Liver (tissue), 3 donors: ENCODE data around the gene AJAP1.

Source experiments
- ATF3 ChIP-seq: IDR thresholded peaks from 2 replicates; pipeline ENCODE4 v1.6.1; 2016; ENCODE audit warnings: antibody characterized with exemption
- CTCF ChIP-seq: fragments of 150-350 bp; IDR thresholded peaks from 2 replicates; pipeline ENCODE4 v1.5.1; 2017; ENCODE audit warnings: improper control_type of control experiment, low read depth, low read length; ENCODE audit not compliant: missing input control
- GABPA ChIP-seq, 2 donors: IDR thresholded peaks in 1 of 2; conservative IDR thresholded peaks in 1 of 2; 2 replicates each; pipeline ENCODE4 v1.6.1; 2016; ENCODE audit warnings: antibody characterized with exemption in 2 of 2, mild to moderate bottlenecking in 1 of 2, moderate library complexity in 1 of 2
- HNF4G ChIP-seq: IDR thresholded peaks from 2 replicates; pipeline ENCODE4 v1.6.1; 2016; ENCODE audit warnings: antibody characterized with exemption
- MAX ChIP-seq: IDR thresholded peaks from 2 replicates; pipeline ENCODE4 v1.6.1; 2016; ENCODE audit warnings: antibody characterized with exemption
- RAD21 ChIP-seq, 2 donors: IDR thresholded peaks; 2 replicates each; pipeline ENCODE4 v1.6.1; 2016; ENCODE audit warnings: antibody characterized with exemption in 2 of 2, mild to moderate bottlenecking in 2 of 2
- REST ChIP-seq: IDR thresholded peaks from 2 replicates; pipeline ENCODE4 v1.6.1; 2016; ENCODE audit warnings: antibody characterized with exemption, mild to moderate bottlenecking
- RXRA ChIP-seq, 2 donors: IDR thresholded peaks; 2 replicates each; pipeline ENCODE4 v1.6.1; 2017 to 2018; ENCODE audit warnings: antibody characterized with exemption in 2 of 2, mild to moderate bottlenecking in 1 of 2
- TAF1 ChIP-seq: conservative IDR thresholded peaks from 2 replicates; pipeline ENCODE4 v1.6.1; 2016; ENCODE audit warnings: antibody characterized with exemption, mild to moderate bottlenecking
- YY1 ChIP-seq: IDR thresholded peaks from 2 replicates; pipeline ENCODE4 v1.6.1; 2016; ENCODE audit warnings: antibody characterized with exemption, mild to moderate bottlenecking
- donor health status: healthy.
- donor health status: healthy.

GRCh38 chr1:4797016-4797410, 142.6 kb downstream of the AJAP1 start:
- TF ChIP-seq CTCF: no peak
- TF ChIP-seq GABPA (IDR thresholded peaks at IDR 0.05 in 1 of 2, conservative IDR thresholded peaks at IDR 0.05 in 1 of 2): no peak
- TF ChIP-seq HNF4G: no peak
- no peak for TF ChIP-seq RAD21 (IDR thresholded peaks at IDR 0.05)
- no peak for TF ChIP-seq TAF1
- no peak for TF ChIP-seq YY1
- no peak for TF ChIP-seq ATF3
- TF ChIP-seq MAX: no peak
- TF ChIP-seq REST: no peak
- no peak for TF ChIP-seq RXRA (IDR thresholded peaks at IDR 0.05)
